HCT116 (cell line): ENCODE results near the gene CHST8. TPM values are rescaled to one million over a fixed set of nuclear protein-coding genes. Genes with fewer than 3 reads are reported as not detected.

Experiments
- ATAC-seq: fragments of 200-7000 bp; cut with Tn5 transposase; 2 replicates; pipeline ENCODE4 v1.9.1; 2020; ENCODE audit warnings: mild to moderate bottlenecking, moderate library complexity
- BruUV-seq: library from RNA; stranded (reverse); fragments of 400-500 nt; replicated peaks from 2 replicates; lab custom pipeline; 2021; lab: Mats Ljungman, UMichigan
- CTCF ChIA-PET: fragments of 300-600 bp; sonication (Branson Sonifier 250); formaldehyde crosslinking; loops from one replicate; lab custom pipeline; 2021; ENCODE audit warnings: antibody characterized with exemption; lab: Charles Lee
- POLR2A ChIA-PET: fragments of 300-600, 350-600 bp; sonication (Branson Sonifier 250); formaldehyde crosslinking; loops from one replicate; lab custom pipeline; 2021; ENCODE audit warnings: antibody characterized with exemption; lab: Charles Lee
- RAD21 ChIA-PET, 2 experiments: fragments of 300-600 bp; sonication (Branson Sonifier 250); formaldehyde crosslinking; loops; one replicate each; lab custom pipeline; 2023; ENCODE audit warnings: low total read pairs in 2 of 2; ENCODE audit not compliant: uncharacterized antibody in 2 of 2, unreplicated experiment in 2 of 2, low non-redundant PET in 1 of 2; lab: Charles Lee
- DNase-seq: peaks from one replicate; pipeline ENCODE4 v3.0.0-alpha.2; 2010; ENCODE audit warnings: low read depth, low spot score
- H2AFZ ChIP-seq: fragments of 200-600 bp; shearing (Covaris generic), sonication (generic); 2 replicates; pipeline ENCODE4 v1.6.1; 2017; ENCODE audit warnings: low read depth, mixed run types, mixed read lengths, antibody characterized with exemption, low read length; ENCODE audit not compliant: poor library complexity, severe bottlenecking
- H3K27ac ChIP-seq: 2 replicates; pipeline ENCODE4 v1.5.1; 2012; ENCODE audit warnings: low read depth, low read length
- H3K27me3 ChIP-seq: fragments of 200-600 bp; sonication (generic); 2 replicates; pipeline ENCODE4 v1.6.1; 2016; ENCODE audit warnings: mixed run types, low read length, mixed read lengths; ENCODE audit not compliant: insufficient read depth
- H3K36me3 ChIP-seq, 2 experiments: fragments of 200-500 bp in 1 of 2; fragments of 200-600 bp in 1 of 2; sonication (Bioruptor generic) in 1 of 2; sonication (generic) in 1 of 2; 2 replicates each; pipeline versions ENCODE4 v1.5.1 to v1.6.1; 2014 to 2016; ENCODE audit warnings: low read length in 2 of 2, inconsistent platforms in 1 of 2, mixed read lengths in 1 of 2, mixed run types in 1 of 2; ENCODE audit not compliant: insufficient read depth in 2 of 2, control insufficient read depth in 1 of 2
- H3K4me1 ChIP-seq, 2 experiments: fragments of 200-600 bp in 1 of 2; sonication (generic) in 1 of 2; 2 replicates each; pipeline versions ENCODE4 v1.5.1 to v1.6.1; 2012 to 2017; ENCODE audit warnings: low read length in 2 of 2, inconsistent platforms in 1 of 2, mild to moderate bottlenecking in 1 of 2, mixed read lengths in 1 of 2, mixed run types in 1 of 2, moderate library complexity in 1 of 2; ENCODE audit not compliant: insufficient read depth in 2 of 2, control insufficient read depth in 1 of 2
- H3K4me2 ChIP-seq: fragments of 200-600 bp; sonication (generic); 2 replicates; pipeline ENCODE4 v1.6.1; 2017; ENCODE audit warnings: mixed run types, low read length, mixed read lengths
- H3K4me3 ChIP-seq, 2 experiments: fragments of 200-600 bp in 1 of 2; sonication (generic) in 1 of 2; replicated peaks in 1 of 2; 2 replicates each; pipeline ENCODE4 v1.5.1; 2011 to 2016; ENCODE audit warnings: low read length in 2 of 2, control low read depth in 1 of 2, low read depth in 1 of 2, mild to moderate bottlenecking in 1 of 2, mixed read lengths in 1 of 2, mixed run types in 1 of 2
- H3K79me2 ChIP-seq: fragments of 200-600 bp; sonication (generic); 2 replicates; pipeline ENCODE4 v1.6.1; 2017; ENCODE audit warnings: mild to moderate bottlenecking, mixed run types, low read length, moderate library complexity, mixed read lengths; ENCODE audit not compliant: insufficient read depth
- H3K9ac ChIP-seq: fragments of 200-600 bp; sonication (generic); 2 replicates; pipeline ENCODE4 v1.6.1; 2016; ENCODE audit warnings: low read length, mixed read lengths
- H3K9me2 ChIP-seq: fragments of 200-600 bp; sonication (generic), shearing (Covaris generic); 2 replicates; pipeline ENCODE4 v1.6.1; 2017; ENCODE audit warnings: mixed run types, mild to moderate bottlenecking, moderate library complexity; ENCODE audit not compliant: insufficient read depth
- H3K9me3 ChIP-seq, 2 experiments: fragments of 200-500 bp in 1 of 2; fragments of 200-600 bp in 1 of 2; sonication (Bioruptor generic) in 1 of 2; sonication (generic) in 1 of 2; 2 replicates each; pipeline ENCODE4 v1.6.1; 2014 to 2017; ENCODE audit warnings: low read length in 2 of 2, mixed read lengths in 2 of 2, inconsistent platforms in 1 of 2, low read depth in 1 of 2, mild to moderate bottlenecking in 1 of 2, mixed run types in 1 of 2, moderate library complexity in 1 of 2; ENCODE audit not compliant: control insufficient read depth in 1 of 2, insufficient read depth in 1 of 2
- H4K20me1 ChIP-seq: fragments of 200-600 bp; sonication (generic), shearing (Covaris generic); 2 replicates; pipeline ENCODE4 v1.6.1; 2017; ENCODE audit warnings: mixed run types, mild to moderate bottlenecking, moderate library complexity; ENCODE audit not compliant: insufficient read depth
- CEBPB ChIP-seq: IDR thresholded peaks from 2 replicates; pipeline ENCODE4 v1.6.1; 2012; ENCODE audit warnings: low read depth
- EGR1 ChIP-seq: IDR thresholded peaks from 2 replicates; pipeline ENCODE4 v1.6.1; 2012; ENCODE audit warnings: low read depth
- EZH2 ChIP-seq: fragments of 200-600 bp; sonication (generic); IDR thresholded peaks from 2 replicates; pipeline ENCODE4 v1.6.1; 2017; ENCODE audit warnings: antibody characterized with exemption, mixed run types
- JUND ChIP-seq: IDR thresholded peaks from 2 replicates; pipeline ENCODE4 v1.6.1; 2012
- POLR2A ChIP-seq: IDR thresholded peaks from 2 replicates; pipeline ENCODE4 v1.7.0; 2011; ENCODE audit warnings: borderline replicate concordance; ENCODE audit not compliant: insufficient read depth, insufficient read length; ENCODE audit errors: extremely low read depth
- POLR2AphosphoS5 ChIP-seq: IDR thresholded peaks from 2 replicates; pipeline ENCODE4 v1.6.1; 2011; ENCODE audit warnings: mild to moderate bottlenecking, low read depth, low read length, moderate library complexity
- SRF ChIP-seq: IDR thresholded peaks from 2 replicates; pipeline ENCODE4 v1.6.1; 2012; ENCODE audit warnings: low read depth
- TCF7L2 ChIP-seq: IDR thresholded peaks from 2 replicates; pipeline ENCODE4 v1.7.0; 2011; ENCODE audit warnings: borderline replicate concordance, inconsistent platforms; ENCODE audit not compliant: insufficient read depth, insufficient read length; ENCODE audit errors: extremely low read depth
- YY1 ChIP-seq: IDR thresholded peaks from 2 replicates; pipeline ENCODE4 v1.6.1; 2011; ENCODE audit warnings: low read length, low read depth, moderate library complexity, mild to moderate bottlenecking; ENCODE audit not compliant: insufficient replicate concordance; ENCODE audit errors: extremely low read depth
- intact Hi-C: fragments of 100-400 bp; cut with micrococcal nuclease; formaldehyde crosslinking; loops from 2 replicates; pipeline ENCODE4 v1.10.0; 2022
- total RNA-seq: library from RNA; stranded (reverse); gene quantifications from one replicate; pipeline ENCODE4 v1.2.1, GENCODE V29; 2021; ENCODE audit not compliant: unreplicated experiment
- TF ChIP-seq, protein P1 (sequence below): IDR thresholded peaks from 2 replicates; pipeline ENCODE4 v1.6.1; 2012; ENCODE audit warnings: low read depth
- TF ChIP-seq, protein P2 (sequence below): IDR thresholded peaks from 2 replicates; pipeline ENCODE4 v1.6.1; 2012
- TF ChIP-seq, protein P3 (sequence below): IDR thresholded peaks from 2 replicates; pipeline ENCODE4 v1.6.1; 2011; ENCODE audit warnings: mild to moderate bottlenecking, low read length, moderate library complexity; ENCODE audit not compliant: insufficient replicate concordance; ENCODE audit errors: extremely low read depth
- TF ChIP-seq, protein P4 (sequence below), 3 experiments: fragments of 200-600 bp in 1 of 3; sonication (generic) in 1 of 3; IDR thresholded peaks in 2 of 3; conservative IDR thresholded peaks in 1 of 3; 2 replicates each; pipeline ENCODE4 v1.5.1; 2012 to 2017; ENCODE audit warnings: low read depth in 2 of 3, low read length in 2 of 3, antibody characterized with exemption in 1 of 3, borderline replicate concordance in 1 of 3, control low read depth in 1 of 3, mild to moderate bottlenecking in 1 of 3, mixed read lengths in 1 of 3, mixed run types in 1 of 3, moderate library complexity in 1 of 3; ENCODE audit not compliant: insufficient read depth in 1 of 3

The CHST8 gene
- total RNA-seq, 1 experiment from 2014 or later: not detected

DNA sequence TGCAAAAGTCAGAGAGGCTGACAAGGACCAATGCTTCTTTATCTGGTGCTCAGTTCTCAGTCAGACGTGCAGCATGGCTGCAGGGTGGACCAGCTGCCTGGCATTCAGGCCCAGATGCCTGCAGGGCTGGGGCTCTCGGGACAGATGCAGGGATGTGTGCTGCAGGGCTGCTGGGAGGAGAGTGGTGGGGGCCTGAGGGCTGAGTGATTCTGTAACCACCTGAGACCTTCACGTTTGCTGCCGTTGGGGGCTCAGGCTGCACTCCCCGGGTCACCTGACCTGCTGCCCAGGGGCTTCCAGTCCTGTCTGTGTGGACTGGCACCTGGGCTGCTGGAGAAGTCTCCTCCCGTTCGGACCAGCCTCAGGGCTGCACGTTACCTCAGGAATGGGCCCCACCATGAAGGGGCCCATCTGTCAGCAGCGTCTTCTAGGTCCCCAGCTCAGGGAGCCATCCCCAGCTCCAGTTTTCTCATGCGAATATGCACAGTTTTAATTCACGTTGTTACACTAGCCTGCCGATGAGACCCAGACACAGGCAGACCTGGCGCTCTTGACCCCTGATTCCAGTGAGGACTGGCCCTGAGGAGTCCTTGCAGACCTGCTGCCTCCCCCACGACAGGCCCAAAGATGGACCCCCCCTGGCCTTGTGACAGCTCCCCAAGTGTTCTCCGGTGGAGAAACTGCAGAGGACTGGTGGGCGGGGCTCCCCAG lies 191.8 kb downstream of the CHST8 start:
- DNase-seq (no peak), ATAC-seq (no peak)
- H2AFZ ChIP-seq: no peak overlapping the region

More for the DNA sequence above, 191.8 kb downstream of the CHST8 start:
- no peaks in the 10 kb centered on the region for H3K27me3 ChIP-seq
- H4K20me1 ChIP-seq: no peaks in the 10 kb centered on the region
- H3K79me2 ChIP-seq: no peaks in the 10 kb centered on the region
- POLR2A ChIA-PET: no interaction called here
- no peak overlapping the region for H3K4me3 ChIP-seq
- TF ChIP-seq SRF (no peak), EGR1 (no peak), EZH2 (no peak), POLR2AphosphoS5 (no peak), TCF7L2 (no peak), POLR2A (no peak), JUND (no peak), YY1 (no peak), CEBPB (no peak)
- TF ChIP-seq, protein P1, sequence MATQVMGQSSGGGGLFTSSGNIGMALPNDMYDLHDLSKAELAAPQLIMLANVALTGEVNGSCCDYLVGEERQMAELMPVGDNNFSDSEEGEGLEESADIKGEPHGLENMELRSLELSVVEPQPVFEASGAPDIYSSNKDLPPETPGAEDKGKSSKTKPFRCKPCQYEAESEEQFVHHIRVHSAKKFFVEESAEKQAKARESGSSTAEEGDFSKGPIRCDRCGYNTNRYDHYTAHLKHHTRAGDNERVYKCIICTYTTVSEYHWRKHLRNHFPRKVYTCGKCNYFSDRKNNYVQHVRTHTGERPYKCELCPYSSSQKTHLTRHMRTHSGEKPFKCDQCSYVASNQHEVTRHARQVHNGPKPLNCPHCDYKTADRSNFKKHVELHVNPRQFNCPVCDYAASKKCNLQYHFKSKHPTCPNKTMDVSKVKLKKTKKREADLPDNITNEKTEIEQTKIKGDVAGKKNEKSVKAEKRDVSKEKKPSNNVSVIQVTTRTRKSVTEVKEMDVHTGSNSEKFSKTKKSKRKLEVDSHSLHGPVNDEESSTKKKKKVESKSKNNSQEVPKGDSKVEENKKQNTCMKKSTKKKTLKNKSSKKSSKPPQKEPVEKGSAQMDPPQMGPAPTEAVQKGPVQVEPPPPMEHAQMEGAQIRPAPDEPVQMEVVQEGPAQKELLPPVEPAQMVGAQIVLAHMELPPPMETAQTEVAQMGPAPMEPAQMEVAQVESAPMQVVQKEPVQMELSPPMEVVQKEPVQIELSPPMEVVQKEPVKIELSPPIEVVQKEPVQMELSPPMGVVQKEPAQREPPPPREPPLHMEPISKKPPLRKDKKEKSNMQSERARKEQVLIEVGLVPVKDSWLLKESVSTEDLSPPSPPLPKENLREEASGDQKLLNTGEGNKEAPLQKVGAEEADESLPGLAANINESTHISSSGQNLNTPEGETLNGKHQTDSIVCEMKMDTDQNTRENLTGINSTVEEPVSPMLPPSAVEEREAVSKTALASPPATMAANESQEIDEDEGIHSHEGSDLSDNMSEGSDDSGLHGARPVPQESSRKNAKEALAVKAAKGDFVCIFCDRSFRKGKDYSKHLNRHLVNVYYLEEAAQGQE: no peak
- TF ChIP-seq, protein P2, sequence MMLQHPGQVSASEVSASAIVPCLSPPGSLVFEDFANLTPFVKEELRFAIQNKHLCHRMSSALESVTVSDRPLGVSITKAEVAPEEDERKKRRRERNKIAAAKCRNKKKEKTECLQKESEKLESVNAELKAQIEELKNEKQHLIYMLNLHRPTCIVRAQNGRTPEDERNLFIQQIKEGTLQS: no peak
- TF ChIP-seq, protein P3, sequence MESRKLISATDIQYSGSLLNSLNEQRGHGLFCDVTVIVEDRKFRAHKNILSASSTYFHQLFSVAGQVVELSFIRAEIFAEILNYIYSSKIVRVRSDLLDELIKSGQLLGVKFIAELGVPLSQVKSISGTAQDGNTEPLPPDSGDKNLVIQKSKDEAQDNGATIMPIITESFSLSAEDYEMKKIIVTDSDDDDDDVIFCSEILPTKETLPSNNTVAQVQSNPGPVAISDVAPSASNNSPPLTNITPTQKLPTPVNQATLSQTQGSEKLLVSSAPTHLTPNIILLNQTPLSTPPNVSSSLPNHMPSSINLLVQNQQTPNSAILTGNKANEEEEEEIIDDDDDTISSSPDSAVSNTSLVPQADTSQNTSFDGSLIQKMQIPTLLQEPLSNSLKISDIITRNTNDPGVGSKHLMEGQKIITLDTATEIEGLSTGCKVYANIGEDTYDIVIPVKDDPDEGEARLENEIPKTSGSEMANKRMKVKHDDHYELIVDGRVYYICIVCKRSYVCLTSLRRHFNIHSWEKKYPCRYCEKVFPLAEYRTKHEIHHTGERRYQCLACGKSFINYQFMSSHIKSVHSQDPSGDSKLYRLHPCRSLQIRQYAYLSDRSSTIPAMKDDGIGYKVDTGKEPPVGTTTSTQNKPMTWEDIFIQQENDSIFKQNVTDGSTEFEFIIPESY: no peak
- TF ChIP-seq, protein P4, sequence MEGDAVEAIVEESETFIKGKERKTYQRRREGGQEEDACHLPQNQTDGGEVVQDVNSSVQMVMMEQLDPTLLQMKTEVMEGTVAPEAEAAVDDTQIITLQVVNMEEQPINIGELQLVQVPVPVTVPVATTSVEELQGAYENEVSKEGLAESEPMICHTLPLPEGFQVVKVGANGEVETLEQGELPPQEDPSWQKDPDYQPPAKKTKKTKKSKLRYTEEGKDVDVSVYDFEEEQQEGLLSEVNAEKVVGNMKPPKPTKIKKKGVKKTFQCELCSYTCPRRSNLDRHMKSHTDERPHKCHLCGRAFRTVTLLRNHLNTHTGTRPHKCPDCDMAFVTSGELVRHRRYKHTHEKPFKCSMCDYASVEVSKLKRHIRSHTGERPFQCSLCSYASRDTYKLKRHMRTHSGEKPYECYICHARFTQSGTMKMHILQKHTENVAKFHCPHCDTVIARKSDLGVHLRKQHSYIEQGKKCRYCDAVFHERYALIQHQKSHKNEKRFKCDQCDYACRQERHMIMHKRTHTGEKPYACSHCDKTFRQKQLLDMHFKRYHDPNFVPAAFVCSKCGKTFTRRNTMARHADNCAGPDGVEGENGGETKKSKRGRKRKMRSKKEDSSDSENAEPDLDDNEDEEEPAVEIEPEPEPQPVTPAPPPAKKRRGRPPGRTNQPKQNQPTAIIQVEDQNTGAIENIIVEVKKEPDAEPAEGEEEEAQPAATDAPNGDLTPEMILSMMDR (IDR thresholded peaks at IDR 0.05 in 2 of 3, conservative IDR thresholded peaks at IDR 0.05 in 1 of 3; ENCODE audit: borderline replicate concordance in 1 of 3, insufficient read depth in 1 of 3, low read depth in 2 of 3, low read length in 2 of 3): no peak
- TSS peak; percentile 33 for BruUV-seq
- CTCF ChIA-PET: no interaction called here
- H3K4me2 ChIP-seq: no peak overlapping the region
- intact Hi-C loops: no loop called here
- H3K9me3 ChIP-seq: no peaks in the 10 kb centered on the region
- H3K9me2 ChIP-seq: no peaks in the 10 kb centered on the region
- H3K4me1 ChIP-seq: peaks cover 0 to 7% of the 10 kb centered on the region in 2 experiments; a peak in 2 of 4 replicates
- RAD21 ChIA-PET: interaction anchor here in 1 of 2 experiments (0.6 kb wide), 1 partner anchor 251 kb away, joined by 4 read pairs; no protein-coding TSS in a partner anchor
- H3K27ac ChIP-seq: no peak overlapping the region
- no peak overlapping the region for H3K9ac ChIP-seq
- no peaks in the 10 kb centered on the region for H3K36me3 ChIP-seq
